Stimulated activated CD4-positive, alpha-beta T cell treated with anti-CD3 and anti-CD28 coated beads, Interleukin-4, amount 100 ng/mL, for 48 hours (primary cell): ENCODE data around the gene RUSF1.
"Not testable (repeated sequence)": the region's sequence is repeated elsewhere in the genome, so short reads cannot be mapped to it uniquely, and the experiment has no call there.

Experiments used
- DNase-seq, 2 donors: peaks; one replicate each; pipeline ENCODE4 v3.0.0-alpha.2; 2020; ENCODE audit warnings: low read depth in 2 of 2

Gene RUSF1

GRCh38 chr16:31517800-31518402, 9.7 kb upstream of the RUSF1 start:
- DNase-seq, result no peak

GRCh38 chr16:31513884-31514283, 5.7 kb upstream of the RUSF1 start:
- no peak for DNase-seq

DNA sequence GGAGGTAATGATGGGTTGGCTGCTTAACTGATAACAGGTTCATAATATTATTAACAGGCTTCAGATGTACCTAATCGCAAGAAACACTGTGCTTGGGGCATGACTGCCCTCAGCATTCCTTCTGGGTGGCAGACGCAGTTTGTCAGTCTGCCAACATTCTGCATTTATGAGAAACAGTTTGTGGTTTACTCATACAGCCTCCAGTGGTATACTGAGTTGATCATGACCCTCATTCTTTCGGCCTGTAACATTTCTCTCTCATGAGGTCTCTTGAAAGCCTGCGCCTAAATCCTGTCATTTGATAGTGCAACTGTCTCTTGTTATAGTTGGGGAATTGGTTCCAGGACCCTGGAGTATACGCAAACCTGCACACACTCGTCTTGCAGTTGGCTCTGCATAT, 4.9 kb upstream of the RUSF1 start:
- DNase-seq, result no peak

- DNase-seq, result no peak
Observed at GRCh38 chr16:31508706-31509195, 560 bp upstream of the RUSF1 start.

GRCh38 chr16:31507617-31507928, 618 bp downstream of the RUSF1 start:
- DNase-seq, result no peak

DNA sequence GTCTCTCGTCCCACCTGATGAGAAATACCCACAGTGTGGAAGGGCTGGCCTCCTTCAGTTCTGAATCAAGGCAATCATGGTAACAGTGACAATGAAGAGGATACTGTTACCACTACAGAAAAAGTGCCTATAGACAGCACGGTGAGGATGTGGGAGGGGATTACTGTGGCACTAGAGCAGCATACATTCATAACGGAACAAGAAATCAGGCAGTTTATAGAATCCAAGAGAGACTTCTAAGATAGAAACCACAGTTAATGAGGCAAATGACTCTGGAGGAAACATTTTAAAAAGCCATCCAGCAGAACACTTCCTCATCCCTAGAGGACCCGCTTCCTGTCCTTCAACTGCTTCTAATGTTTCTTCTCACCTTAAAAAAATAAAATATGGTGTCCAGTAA, 2.7 kb downstream of the RUSF1 start:
- no peak for DNase-seq

DNA sequence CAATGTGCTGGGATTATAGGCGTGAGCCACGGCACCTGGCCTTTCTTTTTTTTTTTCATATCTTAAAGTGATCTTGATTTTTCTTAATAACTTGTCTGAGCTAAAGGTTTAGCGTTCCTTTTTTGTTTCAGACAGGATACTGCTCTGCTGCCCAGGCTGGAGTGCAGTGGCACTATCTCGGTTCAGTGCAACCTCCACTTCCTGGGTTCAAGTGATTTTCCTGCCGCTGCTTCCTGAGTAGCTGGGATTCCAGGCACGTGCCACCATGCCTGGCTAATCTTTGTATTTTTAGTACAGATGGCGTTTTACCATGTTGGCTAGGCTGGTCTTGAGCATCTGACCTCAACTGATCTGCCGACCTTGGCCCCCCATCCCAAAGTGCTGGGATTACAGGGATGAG, 4.0 kb downstream of the RUSF1 start:
- no peak for DNase-seq

DNA sequence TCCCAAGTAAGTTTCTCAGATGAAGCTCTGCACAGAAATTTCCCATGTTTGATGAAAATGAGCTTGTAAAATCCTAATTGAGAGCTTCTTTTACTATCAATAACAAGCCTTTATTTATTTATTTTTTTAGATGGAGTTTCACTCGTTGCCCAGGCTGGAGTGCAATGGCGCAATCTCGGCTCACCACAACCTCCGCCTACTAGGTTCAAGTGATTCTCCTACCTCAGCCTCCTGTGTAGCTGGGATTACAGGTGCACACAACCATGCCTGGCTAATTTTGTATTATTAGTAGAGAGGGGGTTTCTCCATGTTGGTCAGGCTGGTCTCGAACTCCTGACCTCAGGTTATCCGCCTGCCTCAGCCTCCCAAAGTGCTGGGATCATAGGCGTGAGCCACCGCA, 4.6 kb downstream of the RUSF1 start:
- not testable (repeated sequence) for DNase-seq

DNA sequence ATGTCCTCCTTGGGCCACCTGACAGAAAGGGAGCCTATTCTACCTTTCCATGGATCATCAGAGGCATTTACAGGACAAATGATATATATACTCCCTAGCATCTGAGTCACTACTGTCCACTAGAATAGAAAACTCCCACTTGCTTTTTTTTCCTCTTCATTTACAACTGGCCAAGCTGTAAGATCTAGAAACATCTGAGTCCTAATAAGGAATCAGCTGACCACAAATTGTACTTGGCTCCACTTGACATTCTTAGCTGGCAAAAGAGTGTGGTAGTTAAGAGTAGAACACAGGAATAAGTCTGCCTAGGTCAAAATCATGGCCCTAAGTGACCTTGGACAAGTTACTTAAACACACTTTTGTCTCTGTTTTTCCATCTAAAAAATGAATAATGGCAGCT, 5.2 kb downstream of the RUSF1 start:
- no peak for DNase-seq

DNA sequence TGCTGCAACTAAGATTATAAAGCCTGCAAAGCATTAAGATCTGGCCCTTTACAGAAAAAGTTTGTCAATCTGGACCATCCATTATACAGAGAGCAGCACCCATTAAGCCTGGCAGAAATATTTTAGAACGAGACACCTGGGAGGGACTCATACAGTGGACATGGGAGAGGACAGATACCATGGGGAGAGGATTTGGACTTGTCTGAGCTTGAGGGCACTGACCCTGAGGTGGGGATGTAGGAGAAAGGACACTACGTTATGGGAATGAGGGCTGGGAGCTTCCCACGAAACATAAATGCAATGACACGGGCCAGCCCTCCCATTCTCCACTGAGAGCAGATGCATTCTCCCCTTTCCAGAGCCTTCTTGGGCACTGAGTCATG, 6.2 kb downstream of the RUSF1 start:
- DNase-seq, result no peak

DNA sequence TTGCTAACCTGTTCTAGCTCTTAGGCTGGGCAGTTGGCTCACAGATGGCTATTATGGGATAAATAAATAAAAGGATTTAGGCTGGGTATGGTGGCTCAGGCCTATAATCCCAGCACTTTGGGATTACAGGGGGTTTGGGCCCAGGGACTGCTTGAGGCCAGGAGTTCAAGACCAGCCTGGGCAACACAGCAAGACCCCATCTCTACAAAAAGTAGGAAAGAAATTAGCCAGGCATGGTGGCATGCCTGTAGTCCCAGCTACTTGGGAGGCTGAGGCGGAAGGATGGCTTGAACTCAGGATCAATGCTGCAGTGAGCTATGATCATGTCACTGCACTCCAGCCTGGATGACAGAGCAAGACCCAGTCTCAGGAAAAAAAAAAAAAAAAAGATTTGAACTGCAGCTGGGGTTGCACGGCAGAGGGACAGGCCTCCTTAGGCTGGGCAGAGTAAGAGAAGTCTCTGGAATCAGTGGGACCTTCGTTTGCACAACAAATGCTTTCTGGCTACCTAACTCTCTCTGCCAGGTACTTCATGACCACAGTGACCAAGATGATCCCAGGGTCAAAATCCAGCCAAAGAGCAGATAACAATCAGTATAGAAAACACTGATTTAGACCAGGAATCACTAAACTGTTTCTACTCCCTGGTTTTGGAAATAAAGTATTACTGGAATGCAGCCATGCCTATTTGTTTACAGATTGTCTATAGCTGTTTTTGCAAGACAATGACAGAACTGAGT, 6.8 kb downstream of the RUSF1 start:
- DNase-seq, result no peak

- DNase-seq, result no peak
Observed at GRCh38 chr16:31499928-31500327, 8.3 kb downstream of the RUSF1 start.

DNA sequence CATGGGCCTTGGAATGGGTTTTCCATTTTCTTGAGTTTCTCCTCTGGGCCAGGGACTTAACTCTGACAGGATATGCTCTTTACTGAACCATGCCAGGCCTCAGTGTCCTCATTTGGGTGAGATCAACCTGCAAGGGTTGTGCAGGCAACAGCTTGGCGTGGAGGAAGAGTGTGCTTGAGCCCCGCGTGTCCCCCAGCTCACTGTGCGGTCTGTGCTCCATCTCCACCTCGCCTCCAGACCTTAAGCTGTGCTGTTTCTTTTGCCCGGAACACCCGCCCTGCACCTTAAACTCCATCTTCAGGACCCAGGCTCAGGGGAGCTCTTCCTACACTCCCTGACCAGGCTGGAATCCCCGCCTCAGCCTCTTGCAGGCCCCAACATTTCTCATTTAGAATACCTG, 9.7 kb downstream of the RUSF1 start:
- no peak for DNase-seq

DNA sequence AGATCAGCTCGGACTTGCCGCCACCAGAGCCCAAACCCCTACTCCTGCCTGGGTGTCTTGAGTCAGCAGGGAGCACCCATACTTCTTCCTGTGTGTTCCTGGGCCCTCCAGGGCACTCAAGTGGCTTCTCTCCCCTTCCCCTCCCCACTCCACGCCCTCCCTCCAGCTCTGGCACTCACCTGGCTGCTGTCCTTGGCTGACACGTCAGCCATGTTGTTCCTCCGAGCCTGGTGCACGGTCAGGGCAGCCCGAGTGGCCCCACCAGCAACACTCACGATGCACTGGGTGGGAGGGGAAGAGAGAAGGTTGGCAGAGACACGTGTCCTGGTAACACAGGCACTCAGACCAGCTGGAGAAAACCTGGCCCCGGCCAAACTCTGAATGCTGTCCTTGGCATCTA, 11.5 kb downstream of the RUSF1 start:
- DNase-seq, result no peak

DNA sequence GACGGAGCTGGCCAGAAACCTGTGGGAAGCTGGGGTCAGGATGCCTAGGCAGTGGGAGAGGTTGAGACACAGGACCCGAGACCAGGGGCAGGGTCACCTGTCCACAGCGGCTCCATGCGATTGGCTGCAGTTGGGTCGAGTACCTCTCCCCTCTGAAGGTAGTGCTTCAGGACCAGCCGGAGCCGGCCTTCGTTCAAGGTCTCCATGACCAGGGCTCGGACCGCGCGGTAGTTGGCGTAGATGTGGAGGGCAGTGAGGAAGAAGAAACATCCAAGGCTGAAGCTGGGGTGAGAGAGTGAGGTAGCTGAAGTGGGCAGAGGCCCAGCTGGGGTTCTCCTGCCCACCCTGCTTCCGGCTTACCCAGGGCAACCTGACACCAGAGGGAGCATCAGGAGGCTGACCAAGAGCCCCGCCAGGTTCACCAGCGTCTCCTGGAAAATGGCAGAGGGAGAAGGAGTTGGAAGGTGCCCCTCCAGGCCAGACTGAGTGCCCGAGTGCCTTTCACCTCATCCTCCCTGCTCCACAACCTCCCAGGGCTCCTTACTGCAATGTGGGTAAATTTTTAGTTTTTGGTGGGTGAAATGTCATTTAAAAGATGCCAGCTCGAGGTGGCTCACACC, 14.6 kb downstream of the RUSF1 start:
- DNase-seq, result no peak

- no peak for DNase-seq
Observed at GRCh38 chr16:31491778-31492418, 16.3 kb downstream of the RUSF1 start.

DNA sequence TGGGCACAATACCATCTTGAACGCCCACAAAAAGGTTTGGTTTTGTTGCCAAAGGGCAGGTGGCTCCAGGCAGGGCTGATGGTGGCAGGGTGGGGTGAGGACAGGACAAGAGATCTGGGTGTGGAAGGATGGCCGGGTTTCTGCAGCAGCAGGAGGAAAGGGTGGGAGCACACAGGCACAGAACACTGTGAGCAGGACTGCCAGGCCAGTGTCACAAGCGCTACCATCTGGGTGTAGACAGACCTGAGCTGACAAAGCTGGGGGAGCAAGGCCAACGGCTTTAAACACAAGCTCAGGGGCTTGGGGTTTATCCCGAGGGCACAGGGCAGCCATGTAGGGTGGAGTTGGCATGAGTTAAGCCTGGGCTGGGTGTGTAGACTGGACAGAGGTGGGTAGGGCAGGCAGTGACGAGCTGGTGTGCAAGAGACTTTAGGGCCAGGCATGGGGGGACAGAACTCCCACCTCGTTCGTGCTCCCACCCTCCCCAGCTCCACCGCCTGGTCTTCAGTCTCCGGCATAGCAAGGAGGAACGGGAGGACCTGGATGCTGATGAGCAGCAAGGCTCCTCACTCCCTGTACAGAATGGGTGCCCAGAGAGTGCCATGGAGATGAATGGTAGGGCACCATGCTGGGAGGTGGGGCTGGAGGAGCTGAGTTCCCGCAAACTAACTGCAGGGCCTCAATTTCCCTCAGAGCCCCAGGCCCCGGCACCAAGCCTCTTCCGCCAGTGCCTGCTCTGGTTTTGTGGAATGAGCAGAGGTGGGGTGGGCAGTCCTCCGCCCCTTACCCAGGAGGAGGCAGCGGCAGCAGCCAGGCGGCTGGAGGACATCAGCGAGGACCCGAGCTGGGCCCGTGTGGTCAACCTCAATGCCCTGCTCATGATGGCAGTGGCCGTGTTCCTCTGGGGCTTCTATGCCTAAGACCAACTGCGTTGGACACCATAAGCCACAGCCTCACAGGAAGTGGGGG, 18.3 kb downstream of the RUSF1 start:
- no peak for DNase-seq

- no peak for DNase-seq
Observed at GRCh38 chr16:31489298-31489564, 19.0 kb downstream of the RUSF1 start.

DNA sequence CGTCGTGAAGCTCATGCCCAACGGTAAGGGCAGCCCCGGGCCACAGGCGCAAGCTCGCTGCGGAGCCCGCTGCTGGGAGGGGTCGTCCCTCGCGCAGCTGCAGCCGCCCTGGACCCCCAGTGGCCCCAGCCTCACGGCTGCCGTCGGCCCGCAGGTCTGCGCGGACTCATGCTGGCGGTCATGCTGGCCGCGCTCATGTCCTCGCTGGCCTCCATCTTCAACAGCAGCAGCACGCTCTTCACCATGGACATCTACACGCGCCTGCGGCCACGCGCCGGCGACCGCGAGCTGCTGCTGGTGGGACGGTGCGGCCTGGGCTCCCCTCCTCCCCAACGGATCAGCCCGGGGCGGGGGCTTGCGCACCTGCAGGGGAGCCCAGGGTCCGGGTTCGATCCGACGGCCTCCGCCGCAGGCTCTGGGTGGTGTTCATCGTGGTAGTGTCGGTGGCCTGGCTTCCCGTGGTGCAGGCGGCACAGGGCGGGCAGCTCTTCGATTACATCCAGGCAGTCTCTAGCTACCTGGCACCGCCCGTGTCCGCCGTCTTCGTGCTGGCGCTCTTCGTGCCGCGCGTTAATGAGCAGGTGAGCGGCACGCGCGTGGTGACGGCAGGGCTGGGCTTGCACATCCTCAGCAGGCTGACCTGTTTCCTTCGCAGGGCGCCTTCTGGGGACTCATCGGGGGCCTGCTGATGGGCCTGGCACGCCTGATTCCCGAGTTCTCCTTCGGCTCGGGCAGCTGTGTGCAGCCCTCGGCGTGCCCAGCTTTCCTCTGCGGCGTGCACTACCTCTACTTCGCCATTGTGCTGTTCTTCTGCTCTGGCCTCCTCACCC, 19.5 kb downstream of the RUSF1 start:
- DNase-seq, result no peak

DNA sequence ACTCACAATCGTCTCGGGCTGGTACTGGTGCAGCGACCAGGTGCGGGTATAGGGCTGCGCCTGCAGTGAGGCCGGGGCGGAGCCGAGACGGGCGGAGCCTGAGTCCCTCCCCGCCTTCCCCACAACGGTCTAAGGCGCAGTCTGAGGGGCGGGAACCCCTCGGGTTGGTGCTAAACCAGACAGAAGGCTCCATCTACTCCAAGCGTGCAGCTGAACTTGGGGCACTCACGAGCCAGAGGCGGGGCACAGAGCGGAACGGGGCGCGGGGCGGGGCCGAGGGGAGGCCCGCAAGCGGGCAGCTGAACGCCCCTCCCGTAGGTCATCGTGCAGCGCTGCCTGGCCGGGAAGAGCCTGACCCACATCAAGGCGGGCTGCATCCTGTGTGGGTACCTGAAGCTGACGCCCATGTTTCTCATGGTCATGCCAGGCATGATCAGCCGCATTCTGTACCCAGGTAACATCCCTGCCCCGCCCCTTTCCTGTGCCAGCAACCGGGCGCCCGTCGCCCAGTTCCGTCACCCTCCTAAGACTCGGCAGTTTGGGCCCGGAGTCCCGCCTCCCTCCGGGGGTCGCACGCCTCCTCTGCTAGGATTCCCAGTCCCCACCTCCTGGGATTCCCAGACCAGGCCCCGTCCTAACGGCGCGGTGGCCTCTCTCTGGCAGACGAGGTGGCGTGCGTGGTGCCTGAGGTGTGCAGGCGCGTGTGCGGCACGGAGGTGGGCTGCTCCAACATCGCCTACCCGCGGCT, 20.3 kb downstream of the RUSF1 start:
- DNase-seq, result peak; percentile 38 to 58
